Stimulated activated CD8-positive, alpha-beta memory T cell treated with anti-CD3 and anti-CD28 coated beads, Interleukin-7, amount 100 ng/mL, for 24 hours (primary cell): ENCODE measurements around the gene CLMN.
"Not testable (repeated sequence)": the region's sequence is repeated elsewhere in the genome, so short reads cannot be mapped to it uniquely, and the experiment has no call there.

Experiments
- DNase-seq: peaks from one replicate; pipeline ENCODE4 v3.0.0-alpha.2; 2020; ENCODE audit warnings: low read depth

CLMN gene

DNA sequence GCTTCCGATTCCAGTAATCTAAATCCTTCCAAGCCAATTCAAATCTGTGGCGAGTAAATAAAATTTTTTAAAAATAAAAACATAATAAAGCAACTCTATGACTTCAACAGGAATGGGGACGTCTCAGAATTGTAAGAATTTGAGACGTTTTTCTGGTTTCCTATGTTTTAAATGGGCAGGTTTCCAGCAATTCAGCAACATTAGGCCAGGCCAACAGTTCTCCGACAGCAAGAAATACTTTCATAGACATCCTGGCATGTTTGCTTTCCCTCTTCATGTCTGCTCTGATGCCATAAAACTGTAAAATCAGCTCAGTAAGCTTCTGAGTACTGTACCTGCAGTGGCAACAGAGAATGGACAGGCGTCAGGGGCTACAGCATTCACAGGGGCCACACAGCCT, 126.6 kb downstream of the CLMN start:
- DNase-seq, result no peak

DNA sequence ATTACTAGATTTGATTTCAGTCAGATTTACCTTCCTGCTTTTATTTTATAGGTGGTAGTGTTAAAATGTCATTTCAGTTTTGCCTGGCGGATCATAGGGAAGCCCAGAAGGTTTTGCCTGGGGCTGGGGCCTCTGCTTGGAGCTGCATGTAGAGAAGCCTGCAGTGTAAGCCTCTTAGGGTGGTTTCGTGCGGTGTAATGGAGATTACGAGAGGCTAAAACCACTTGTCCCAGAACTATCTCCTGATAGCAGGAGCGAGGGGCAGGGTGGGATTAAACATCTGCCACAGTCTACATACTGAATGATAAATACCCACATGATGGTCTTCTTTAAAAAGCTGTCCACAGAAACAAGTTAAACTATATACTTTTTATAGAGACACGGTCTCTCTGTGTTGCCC, 127.4 kb downstream of the CLMN start:
- no peak for DNase-seq

DNA sequence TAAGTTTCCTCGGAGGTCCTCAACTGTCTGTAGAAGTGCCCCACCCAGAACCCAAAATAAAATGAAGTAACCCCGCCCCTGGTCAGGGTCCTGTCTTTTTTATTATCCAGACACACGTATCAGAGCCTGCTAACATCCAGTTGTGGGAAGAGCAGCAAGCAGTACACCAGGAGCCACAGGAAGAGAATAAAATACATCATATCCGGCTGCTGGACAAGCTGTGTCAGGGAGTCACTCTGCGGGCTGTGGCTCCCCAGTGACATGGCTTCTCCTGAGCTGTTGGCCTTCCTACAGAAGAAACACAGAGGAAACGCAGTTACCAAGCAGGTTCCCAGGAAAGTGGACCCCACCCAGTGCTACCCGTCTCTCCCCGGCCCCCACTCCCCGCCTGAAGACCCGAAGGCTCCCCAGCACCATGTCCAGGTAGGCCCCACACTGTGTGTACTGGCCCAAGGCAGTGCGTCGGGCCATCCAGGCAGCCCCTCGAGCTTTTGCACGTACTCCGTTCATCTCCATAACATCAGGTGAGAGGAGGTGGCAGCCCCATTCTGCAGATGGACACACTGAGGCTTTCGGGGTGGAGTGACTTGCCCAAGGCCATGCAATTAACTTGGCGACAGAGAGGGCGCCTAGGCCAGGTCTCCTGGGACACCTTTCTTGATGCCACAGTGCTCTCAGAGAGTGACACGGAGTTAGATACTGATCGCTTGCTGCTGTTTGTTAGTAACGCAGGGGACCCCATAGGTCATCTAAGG, 128.1 kb downstream of the CLMN start:
- DNase-seq, result no peak

DNA sequence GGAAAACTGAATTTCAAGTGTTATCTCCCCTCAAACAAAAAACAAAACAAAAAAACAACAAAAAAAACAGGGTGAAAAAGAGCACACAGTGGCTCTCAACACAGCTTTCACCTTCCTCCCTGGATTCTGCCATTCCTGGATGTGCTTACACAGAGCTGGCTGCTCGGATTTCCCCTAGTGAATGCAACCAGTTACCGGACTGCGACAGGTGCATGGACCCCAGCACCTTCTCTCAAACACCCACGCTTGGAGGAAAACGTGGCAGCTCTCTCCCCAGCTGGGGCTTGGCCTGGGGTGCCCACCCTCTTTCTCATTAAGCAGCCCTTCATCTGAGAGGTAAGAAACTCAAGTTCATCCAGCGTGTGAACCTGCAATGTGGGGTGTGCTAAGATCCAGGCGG, 128.9 kb downstream of the CLMN start:
- DNase-seq, result no peak

DNA sequence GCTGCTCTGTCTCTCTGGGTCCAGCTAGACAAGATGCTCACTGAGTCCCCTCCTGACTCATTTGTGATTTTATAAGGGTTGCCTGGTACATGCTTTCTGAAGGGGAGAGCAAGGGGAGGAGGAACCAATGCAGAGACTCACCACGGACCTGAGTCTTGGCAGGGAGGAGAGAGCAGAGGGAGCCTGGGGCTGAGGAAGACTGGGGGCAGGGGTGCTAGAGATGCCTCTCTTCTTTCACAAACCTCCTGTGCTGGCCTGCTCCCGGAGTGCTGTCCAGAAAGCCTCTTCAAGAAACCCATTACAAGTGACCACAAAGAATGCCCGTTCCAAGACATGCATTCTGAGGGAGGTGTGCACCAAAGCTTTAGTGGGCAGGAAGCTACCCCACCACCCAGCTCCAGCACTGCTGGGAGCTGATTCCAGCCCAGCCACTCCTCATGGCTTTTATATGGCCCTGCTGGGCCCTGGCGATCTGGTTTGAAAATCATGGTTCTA, 129.3 kb downstream of the CLMN start:
- no peak for DNase-seq

DNA sequence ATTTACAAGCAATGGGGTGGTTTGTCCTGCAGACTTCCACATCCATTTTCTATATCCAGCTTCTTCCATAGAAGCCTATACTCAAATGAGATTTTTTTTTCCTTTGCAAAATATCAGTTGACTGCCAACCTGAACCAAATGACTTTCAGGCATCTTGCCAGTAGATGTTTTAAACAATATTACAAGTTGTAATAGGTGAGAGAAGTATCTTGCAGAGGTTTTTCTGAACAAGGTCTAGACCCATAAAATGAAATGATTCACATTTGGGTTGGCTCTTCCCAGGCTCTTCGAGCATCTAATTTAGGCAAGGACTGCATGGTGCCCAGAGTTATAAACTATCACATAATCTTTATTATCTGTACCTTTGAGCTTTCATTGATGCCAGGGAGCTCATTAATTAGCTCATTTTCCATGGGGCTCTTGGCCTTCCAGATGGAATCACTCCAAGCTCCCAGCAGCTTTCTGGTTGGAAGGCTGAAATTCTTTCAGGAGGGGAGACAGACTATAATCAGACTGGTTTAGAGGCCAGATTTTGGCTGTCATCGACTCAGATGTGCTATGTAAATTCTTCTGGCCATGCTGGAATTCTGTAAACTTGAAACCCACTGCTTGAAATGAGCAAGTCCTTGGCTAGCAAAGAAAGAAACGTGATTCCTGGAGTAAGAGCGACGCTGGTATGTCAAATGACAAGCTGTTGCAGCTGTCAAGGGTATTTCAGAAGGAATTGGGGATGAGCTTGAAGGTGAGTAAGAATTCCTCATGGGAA, 130.2 kb downstream of the CLMN start:
- no peak for DNase-seq

DNA sequence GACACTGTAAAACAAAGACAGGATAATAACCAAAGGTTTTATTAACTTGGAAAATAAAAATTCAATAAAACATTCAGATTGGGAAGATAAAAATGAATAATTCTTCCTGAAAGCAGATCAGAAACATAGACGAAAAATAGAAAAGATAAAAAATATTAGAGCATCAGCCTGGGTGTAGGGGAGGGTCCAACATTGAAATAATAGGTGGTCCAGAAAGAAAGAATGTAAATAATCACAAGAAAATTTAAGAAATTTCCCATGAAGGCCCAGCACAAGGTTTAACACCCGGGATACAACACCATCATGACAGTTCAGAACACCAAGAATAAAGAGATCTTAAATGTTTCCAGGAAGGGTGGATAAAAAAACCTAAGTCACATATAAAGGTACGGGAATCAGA, 131.3 kb downstream of the CLMN start:
- DNase-seq, result no peak

DNA sequence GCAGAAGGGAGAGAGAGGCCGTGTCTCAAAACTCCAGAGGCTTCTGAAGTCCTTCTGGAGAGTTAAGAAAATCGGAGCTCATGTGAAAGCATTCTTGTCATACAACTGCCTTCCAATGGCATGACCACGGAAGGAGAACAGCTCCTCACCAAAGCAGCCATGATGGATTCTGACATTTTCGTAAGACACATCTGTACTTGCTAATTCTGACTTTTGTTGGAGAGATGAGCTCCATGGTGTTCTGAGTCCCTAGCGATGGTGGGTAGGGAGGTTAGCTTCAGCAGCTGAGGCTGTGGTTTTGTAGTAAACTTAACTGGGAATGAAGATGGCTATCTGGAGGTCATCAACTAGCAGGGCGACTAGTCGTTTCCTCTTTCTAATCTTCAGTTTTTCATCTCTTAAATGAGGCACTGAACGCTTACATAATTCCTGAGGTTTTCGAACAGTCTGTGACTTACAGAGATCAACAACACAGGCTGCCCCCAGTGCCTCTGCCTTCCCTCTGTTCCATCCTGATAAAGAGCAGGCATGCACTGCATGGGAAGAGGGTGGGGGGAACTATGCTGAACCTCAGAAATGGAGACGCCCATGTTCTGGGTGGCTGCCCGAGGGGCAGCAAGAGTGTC, 133.8 kb downstream of the CLMN start:
- DNase-seq, result no peak

DNA sequence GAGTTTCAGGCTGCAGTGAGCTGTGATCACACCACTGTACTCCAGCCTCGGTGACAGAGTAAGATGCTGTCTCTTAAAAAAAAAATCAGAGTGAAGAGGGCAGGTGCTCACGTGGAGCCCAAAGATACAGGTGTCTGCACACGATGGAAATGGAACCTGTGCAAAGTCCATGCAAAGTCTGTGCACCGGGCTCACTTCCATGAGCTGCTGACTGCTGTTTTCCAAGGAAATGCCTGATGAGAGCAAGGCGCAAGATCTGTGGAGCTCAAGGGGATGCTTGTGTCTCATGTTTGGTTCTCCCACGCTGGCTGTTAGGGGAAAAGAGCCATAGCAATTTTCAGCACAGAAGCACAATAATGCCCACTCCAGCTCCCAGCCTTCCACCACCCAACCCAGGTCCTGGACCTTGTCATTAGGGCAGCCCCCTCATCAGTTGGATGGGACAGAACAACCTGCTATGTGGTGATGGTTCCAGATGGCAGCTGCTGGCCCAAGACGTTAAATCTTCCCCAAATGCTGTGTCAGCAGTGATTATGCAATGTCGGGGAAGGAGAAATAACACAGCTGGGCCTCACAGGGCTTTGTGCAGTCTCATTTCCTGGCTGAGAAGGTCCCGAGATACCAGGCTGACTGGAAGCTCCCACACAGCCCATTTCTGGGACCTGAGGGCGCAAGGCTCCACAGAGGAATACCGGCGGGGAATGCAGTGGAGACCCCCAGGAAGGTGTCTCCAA, 134.5 kb downstream of the CLMN start:
- DNase-seq, result no peak

DNA sequence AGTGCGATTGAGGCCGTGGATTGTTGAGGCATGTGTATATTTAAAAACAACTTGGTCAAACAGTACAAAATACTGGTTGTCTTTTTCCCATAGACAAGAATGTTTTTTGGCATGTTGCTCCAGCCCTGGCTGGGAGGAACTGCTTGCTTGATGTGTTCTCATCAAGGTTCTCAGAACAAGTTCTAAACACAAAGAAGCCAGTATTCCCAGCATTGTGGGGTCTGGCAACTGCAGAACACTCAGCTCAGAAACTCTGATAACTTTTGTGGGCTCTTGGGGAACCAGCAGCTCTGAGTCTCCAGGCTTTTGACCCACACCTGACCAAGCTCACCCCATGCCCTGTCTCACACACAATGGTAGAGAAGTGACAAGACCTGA, 135.3 kb downstream of the CLMN start:
- no peak for DNase-seq

DNA sequence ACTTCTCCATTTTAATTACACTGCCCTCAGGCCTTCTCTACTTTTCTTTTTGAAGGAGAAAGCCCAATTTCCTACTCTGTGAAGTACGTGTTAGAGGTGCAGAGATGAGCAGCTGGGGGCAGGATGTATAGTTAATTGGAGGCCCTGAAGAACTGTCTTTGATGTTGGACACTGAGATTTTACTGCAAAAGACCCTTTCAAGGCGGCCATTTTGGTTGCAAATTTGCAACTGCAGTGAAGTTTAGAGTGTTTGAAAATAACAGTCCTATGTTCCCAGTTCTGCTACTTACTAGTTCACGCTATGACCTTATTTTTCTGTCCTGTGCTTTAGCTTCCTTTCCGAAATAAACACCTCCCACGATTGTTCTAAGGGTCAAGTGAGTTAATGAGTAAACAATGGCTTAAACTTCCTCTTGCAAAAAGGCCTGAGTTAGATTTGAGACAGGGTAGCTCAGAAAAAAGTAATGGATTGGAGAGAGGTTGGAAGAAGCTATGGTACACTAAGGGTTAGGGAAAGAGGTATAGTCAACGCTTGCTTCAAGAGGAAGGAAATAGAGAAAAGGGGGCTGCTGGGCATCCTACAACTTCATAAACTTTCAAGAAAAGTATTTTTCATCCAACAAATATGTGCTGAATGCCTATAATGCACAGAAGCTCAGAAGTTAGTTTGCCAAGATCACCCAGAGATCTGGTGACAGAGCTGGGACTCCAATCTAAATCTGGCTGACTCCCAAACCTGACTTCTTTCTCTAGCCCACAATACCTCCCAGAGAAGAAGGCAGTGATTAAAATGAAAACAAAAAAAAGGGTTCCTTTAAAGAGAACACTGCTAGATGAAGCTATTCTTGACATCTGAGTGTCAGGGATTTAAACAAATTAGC, 135.9 kb downstream of the CLMN start:
- no peak for DNase-seq

DNA sequence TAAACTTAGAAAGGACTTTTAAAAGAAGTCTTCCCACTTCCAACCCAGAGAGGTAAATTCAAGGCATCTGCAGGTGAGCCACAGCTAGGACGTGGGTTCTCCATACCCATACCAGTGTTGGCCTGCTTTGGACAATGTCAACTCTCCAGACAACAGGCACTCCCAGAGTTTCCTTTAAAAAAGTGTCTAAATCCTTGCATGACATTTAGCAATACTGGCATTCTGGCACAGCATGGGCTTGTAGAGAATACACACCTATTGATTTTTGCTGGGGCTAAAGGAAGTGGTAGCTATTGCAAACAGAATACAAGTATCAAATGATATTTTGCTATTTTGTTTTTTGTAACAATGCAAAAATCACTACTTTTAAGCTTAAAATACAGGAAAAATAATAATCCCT, 136.6 kb downstream of the CLMN start:
- DNase-seq, result no peak

DNA sequence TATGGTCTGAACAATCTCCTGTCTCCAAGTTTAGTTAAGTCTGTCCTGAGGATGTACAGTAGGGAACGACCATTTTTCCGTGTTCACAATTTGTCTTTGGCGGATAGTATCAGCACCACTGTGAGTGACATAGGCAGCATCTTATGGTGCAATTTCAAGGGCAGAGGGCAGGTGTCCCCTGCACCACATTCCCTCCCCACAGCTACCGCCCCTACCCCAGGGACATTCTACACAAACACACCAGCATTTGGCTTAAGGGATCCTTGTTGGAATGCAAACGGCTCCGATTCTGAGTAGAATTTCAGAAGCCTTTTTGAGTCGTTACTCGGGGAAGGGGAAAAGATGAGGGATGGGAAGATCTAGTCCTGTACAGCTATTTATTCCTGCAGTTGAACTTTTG, 137.3 kb downstream of the CLMN start:
- DNase-seq, result no peak

DNA sequence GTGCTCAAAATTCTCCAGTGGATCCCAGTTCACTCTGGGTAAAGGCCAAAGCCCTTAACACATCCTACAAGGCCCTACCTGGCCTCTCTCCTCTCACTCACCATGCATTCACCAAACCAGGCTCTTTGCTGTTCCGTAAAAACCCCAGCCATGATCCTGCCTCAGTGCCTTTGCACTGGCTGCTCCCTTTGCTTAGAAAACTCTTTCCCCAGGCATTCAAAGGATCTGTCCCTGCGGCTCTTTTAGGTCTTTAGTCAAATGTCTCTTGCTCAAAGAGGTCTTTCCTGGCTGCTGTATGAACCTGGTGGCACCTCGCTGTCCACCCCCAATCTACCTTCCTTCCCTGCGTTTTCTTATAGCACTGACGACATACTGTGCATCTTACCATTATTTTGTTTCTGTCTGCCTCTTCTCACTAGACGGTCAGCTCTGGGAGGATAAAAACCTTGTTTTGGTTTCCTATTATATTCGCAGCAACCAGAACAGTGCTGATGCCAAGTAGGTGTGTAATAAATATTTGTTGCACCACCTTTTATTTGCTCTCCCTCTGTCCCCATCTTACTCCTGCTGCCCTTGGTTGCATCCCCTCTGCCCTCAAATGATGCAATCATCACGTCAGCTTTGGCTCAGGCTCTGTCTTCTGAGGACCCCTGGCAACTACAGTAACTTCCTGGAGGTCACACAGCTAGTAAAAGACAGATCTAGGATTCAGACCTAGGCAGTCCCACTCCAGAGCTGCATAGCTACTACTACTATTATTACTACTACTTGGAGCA, 138.6 kb downstream of the CLMN start:
- DNase-seq, result no peak

DNA sequence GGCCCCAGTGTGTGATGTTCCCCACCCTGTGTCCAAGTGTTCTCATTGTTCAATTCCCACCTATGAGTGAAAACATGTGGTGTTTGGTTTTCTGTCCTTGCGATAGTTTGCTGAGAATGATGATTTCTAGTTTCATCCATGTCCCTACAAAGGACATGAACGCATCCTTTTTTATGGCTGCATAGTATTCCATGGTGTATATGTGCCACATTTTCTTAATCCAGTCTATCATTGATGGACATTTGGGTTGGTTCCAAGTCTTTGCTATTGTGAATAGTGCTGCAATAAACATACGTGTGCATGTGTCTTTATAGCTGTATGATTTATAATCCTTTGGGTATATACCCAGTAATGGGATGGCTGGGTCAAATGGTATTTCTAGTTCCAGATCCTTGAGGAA, 144.0 kb downstream of the CLMN start:
- not testable (repeated sequence) for DNase-seq

DNA sequence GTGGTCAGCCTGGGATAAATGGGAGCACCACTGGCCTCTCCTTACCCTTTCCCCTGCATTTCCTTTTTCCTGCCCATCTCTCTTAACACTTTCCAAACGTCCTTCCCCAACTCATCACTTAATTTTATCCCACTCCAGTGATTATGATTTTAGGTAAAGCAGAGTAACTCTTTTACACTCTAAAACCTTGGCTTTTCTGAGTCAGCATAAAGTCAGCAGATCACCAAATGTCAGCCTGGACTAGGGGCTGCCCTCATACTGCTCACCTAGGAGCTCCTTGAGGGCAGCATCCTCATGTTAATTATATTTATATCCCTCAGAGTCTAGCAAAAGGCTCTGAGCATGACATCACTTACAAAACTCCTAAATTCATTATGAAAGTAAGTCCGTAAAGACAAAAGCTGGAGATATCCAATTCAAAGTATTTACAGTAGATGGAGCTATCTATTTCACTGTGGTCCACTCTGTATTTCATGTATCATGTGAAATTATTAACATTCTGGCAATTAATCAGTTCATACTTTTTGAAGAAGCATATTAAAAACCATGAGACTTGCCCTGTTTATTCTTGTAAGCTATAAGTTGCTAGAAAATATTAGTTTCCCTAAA, 145.4 kb downstream of the CLMN start:
- no peak for DNase-seq

DNA sequence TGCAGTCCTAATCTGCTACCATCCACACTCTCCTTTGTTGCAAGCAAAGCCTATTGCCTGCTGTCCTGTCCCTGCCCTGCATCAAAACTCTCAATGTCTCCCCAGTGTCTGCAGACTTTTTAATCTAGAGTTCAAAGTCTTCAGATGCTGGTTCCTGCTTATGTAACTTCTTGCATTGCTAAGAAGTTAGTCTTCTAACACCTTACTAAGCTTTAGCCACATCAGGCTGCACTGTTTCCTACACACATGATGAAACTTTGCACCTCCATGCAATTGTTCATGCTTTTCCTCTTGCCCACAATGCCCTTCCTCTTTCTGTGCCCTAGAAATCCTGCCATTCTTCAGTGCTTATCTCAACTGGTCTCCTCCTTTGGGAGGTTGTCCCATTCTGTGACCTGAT, 146.2 kb downstream of the CLMN start:
- DNase-seq, result no peak

DNA sequence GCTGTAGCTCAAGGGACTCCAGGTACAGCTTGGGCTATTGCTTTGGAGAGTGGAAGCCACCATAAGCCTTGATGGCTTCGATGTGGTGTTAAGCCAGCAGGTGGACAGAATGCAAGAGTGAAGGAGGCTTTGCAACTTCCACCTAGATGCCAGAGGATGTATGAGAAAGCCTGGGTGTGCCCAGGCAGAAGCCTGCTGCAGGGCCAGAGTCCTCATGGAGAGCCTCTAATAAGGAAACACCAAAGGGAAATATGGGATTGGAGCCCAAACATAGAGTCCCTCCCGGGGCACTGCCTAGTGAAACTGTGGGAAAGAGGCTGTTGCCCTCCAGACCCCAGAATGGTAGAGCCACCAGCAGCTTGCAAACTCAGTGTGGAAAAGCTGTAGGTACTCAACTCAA, 152.5 kb downstream of the CLMN start:
- no peak for DNase-seq

DNA sequence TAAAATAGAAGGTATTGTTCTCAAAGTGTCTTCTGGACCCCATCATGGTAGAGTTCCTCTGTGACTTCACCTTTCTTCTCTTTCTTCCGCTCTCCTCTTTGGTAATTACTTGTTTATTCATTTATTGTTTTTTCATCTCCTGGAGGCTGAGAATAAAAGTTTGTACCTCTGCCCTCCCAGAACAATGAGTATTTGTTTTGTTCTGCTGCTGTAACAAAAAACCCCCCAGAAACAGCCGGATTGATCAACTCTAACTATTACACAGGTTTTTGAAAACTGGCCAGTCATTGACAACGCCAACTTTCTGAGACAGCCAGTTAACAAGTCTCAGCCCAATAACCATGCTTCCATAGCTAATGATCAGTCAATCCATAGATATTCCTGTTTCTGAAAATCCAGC, 154.2 kb downstream of the CLMN start:
- no peak for DNase-seq

DNA sequence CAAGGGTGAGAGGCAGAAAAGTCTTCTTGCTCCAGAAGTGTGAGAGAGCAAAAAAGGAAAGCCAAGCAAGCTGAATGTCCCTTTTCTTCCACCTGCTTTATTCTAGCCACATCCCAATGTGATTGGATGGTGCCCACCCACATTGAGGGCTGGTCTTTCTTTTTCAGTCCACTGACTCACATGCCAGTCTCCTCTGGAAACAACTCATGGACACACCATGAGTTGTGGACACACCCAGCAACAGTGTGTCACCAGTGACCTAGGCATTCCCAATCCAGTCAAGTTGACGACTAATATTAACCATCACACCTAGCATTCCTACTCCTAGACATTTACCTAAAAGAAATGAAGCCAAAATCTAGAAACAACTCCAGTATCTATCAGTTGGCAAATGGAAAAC, 155.2 kb downstream of the CLMN start:
- no peak for DNase-seq
